HEK293T (cell line): ENCODE measurements around the gene COL27A1.

ENCODE experiments used
- CTCF ChIA-PET: fragments of 350-600 bp; formaldehyde crosslinking; extraction: SDS; loops from one replicate; lab custom pipeline; 2021; ENCODE audit warnings: antibody characterized with exemption, inconsistent platforms; lab: Yijun Ruan, JAX
- POLR2A ChIA-PET: fragments of 350-600 bp; formaldehyde crosslinking; extraction: SDS; loops from one replicate; lab custom pipeline; 2020; ENCODE audit warnings: antibody characterized with exemption, inconsistent platforms; lab: Yijun Ruan, JAX
- DNase-seq: peaks from one replicate; pipeline ENCODE4 v3.0.0; 2012; ENCODE audit warnings: mixed read lengths; ENCODE audit errors: extremely low spot score
- ARNT ChIP-seq: fragments of 450-650 bp; IDR thresholded peaks from 2 replicates; pipeline ENCODE4 v1.6.1; 2017; ENCODE audit warnings: mild to moderate bottlenecking
- BHLHE40 ChIP-seq: fragments of 450-650 bp; IDR thresholded peaks from 2 replicates; pipeline ENCODE4 v1.6.1; 2016; ENCODE audit warnings: mild to moderate bottlenecking, moderate library complexity, borderline replicate concordance
- CTBP1 ChIP-seq: fragments of 450-650 bp; IDR thresholded peaks from 2 replicates; pipeline ENCODE4 v1.6.1; 2016; ENCODE audit warnings: borderline replicate concordance
- ELF4 ChIP-seq: fragments of 450-650 bp; IDR thresholded peaks from 2 replicates; pipeline ENCODE4 v1.6.1; 2017; ENCODE audit warnings: antibody characterized with exemption
- FOXA1 ChIP-seq: fragments of 450-650 bp; IDR thresholded peaks from 2 replicates; pipeline ENCODE4 v1.6.1; 2016; ENCODE audit warnings: mild to moderate bottlenecking
- FOXK2 ChIP-seq: fragments of 450-650 bp; IDR thresholded peaks from 2 replicates; pipeline ENCODE4 v1.6.1; 2016; ENCODE audit warnings: mild to moderate bottlenecking
- FOXM1 ChIP-seq: fragments of 450-650 bp; IDR thresholded peaks from 2 replicates; pipeline ENCODE4 v1.6.1; 2017; ENCODE audit warnings: mild to moderate bottlenecking, borderline replicate concordance
- HDGF ChIP-seq: fragments of 450-650 bp; IDR thresholded peaks from 2 replicates; pipeline ENCODE4 v1.6.1; 2017; ENCODE audit warnings: antibody characterized with exemption, borderline replicate concordance
- L3MBTL2 ChIP-seq: fragments of 450-650 bp; conservative IDR thresholded peaks from 2 replicates; pipeline ENCODE4 v1.6.1; 2016; ENCODE audit warnings: mild to moderate bottlenecking
- LEF1 ChIP-seq: fragments of 450-650 bp; IDR thresholded peaks from 2 replicates; pipeline ENCODE4 v1.6.1; 2017; ENCODE audit warnings: mild to moderate bottlenecking, borderline replicate concordance
- NFRKB ChIP-seq: fragments of 450-650 bp; IDR thresholded peaks from 2 replicates; pipeline ENCODE4 v1.6.1; 2016; ENCODE audit warnings: mild to moderate bottlenecking, moderate library complexity
- PKNOX1 ChIP-seq: fragments of 450-650 bp; IDR thresholded peaks from 2 replicates; pipeline ENCODE4 v1.6.1; 2016
- SP1 ChIP-seq: fragments of 450-650 bp; IDR thresholded peaks from 2 replicates; pipeline ENCODE4 v1.6.1; 2017
- SUZ12 ChIP-seq: fragments of 450-650 bp; IDR thresholded peaks from 2 replicates; pipeline ENCODE4 v1.6.1; 2016; ENCODE audit warnings: mild to moderate bottlenecking
- TARDBP ChIP-seq: fragments of 450-650 bp; IDR thresholded peaks from 2 replicates; pipeline ENCODE4 v1.6.1; 2016
- ZNF384 ChIP-seq: fragments of 450-650 bp; IDR thresholded peaks from 2 replicates; pipeline ENCODE4 v1.6.1; 2016

The COL27A1 gene

GRCh38 chr9:114349713-114350480, 194.6 kb downstream of the COL27A1 start:
- ChIA-PET POLR2A (no interaction called here), CTCF (no interaction called here)
- TF ChIP-seq ARNT (no peak), FOXA1 (no peak)
- DNase-seq = no peak

GRCh38 chr9:114350636-114351401, 195.5 kb downstream of the COL27A1 start:
- POLR2A ChIA-PET = no interaction called here
- TF ChIP-seq FOXK2 (no peak), L3MBTL2 (no peak), SP1 (no peak), CTBP1 (no peak), PKNOX1 (no peak), LEF1 (no peak)
- CTCF ChIA-PET = no interaction called here
- no peak for DNase-seq

GRCh38 chr9:114351932-114352331, 196.6 kb downstream of the COL27A1 start:
- no peak for TF ChIP-seq NFRKB
- TF ChIP-seq PKNOX1 = no peak
- TF ChIP-seq FOXM1 = no peak
- no peak for TF ChIP-seq SUZ12
- TF ChIP-seq FOXA1 = no peak
- no peak for TF ChIP-seq L3MBTL2
- TF ChIP-seq SP1 = no peak
- TF ChIP-seq HDGF = no peak
- TF ChIP-seq LEF1 = no peak
- TF ChIP-seq BHLHE40 = no peak
- no peak for TF ChIP-seq ARNT
- no peak for TF ChIP-seq ZNF384
- no peak for TF ChIP-seq ELF4
- TF ChIP-seq FOXK2 = no peak
- no peak for TF ChIP-seq CTBP1
- no peak for TF ChIP-seq TARDBP
- CTCF ChIA-PET = no interaction called here
- POLR2A ChIA-PET = no interaction called here
- no peak for DNase-seq

GRCh38 chr9:114355821-114356220, 200.5 kb downstream of the COL27A1 start:
- POLR2A ChIA-PET = interaction anchor here (0.9 kb wide), 1 partner anchor 232 kb away, joined by 3 read pairs; the partner anchor contains the start of gene ATP6V1G1
- DNase-seq = no peak
- CTCF ChIA-PET = interaction anchor here (0.5 kb wide), 1 partner anchor 241 kb away, joined by 4 read pairs; no protein-coding TSS in a partner anchor
- TF ChIP-seq ARNT (no peak), SP1 (no peak), FOXK2 (no peak), NFRKB (no peak), TARDBP (no peak), HDGF (no peak), LEF1 (no peak), BHLHE40 (no peak), L3MBTL2 (no peak), FOXM1 (no peak), ELF4 (no peak), FOXA1 (no peak), PKNOX1 (no peak), SUZ12 (no peak), CTBP1 (no peak), ZNF384 (no peak)

- CTCF ChIA-PET = no interaction called here
- DNase-seq = no peak
- POLR2A ChIA-PET = no interaction called here
- no peak for TF ChIP-seq HDGF
- TF ChIP-seq ELF4 = no peak
- TF ChIP-seq ARNT = no peak
- no peak for TF ChIP-seq NFRKB
- no peak for TF ChIP-seq BHLHE40
- no peak for TF ChIP-seq TARDBP
- no peak for TF ChIP-seq FOXM1
- TF ChIP-seq PKNOX1 = no peak
- TF ChIP-seq LEF1 = no peak
- no peak for TF ChIP-seq SUZ12
- no peak for TF ChIP-seq ZNF384
- TF ChIP-seq FOXK2 = no peak
- no peak for TF ChIP-seq L3MBTL2
- no peak for TF ChIP-seq FOXA1
- TF ChIP-seq CTBP1 = no peak
- TF ChIP-seq SP1 = no peak
Measured at GRCh38 chr9:114356792-114357191, 201.5 kb downstream of the COL27A1 start.
